HG03175 (cell line): Measurements from ENCODE around the gene ZNF723.
"Not testable (repeated sequence)": the region's sequence is repeated elsewhere in the genome, so short reads cannot be mapped to it uniquely, and the experiment has no call there.

Experiments used
- ATAC-seq: cut with Tn5 transposase; IDR thresholded peaks from one replicate; pipeline ENCODE4 v1.9.1; 2021; ENCODE audit warnings: mild to moderate bottlenecking, moderate library complexity; ENCODE audit not compliant: unreplicated experiment

ZNF723 gene

GRCh38 chr19:22832031-22832762 is at the start of gene ZNF723:
TSS of gene ZNF723 (plus strand) at chr19:22832291. CDS start at chr19:22832380, 89 bp downstream.
- no peak for ATAC-seq

GRCh38 chr19:22783651-22784410 is 48.3 kb upstream of the ZNF723 start, which contains the start of gene ZNF99:
TSS of gene ZNF99 (minus strand) at chr19:22784151. CDS start at chr19:22784016, 135 bp downstream.
- no peak for ATAC-seq

DNA sequence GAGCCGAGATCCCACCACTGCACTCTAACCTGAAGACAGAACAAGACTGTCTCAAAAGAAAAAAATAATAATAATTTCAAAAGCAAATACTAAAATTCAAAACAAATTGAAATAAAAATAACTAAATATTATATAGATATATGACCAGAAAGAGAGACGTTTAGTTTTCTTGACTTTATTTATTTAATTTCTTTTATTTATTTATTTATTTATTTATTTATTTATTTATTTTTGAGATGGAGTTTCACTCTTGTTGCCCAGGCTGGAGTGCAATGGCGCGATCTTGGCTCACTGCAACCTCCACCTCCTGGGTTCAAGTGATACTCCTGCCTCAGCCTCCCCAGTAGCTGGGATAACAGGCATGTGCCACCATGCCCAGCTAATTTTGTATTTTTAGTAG is 39.2 kb upstream of the ZNF723 start:
- ATAC-seq: not testable (repeated sequence)

GRCh38 chr19:22797040-22797439 is 35.1 kb upstream of the ZNF723 start:
- no peak for ATAC-seq

- ATAC-seq: no peak
These were observed 25.7 kb upstream of the ZNF723 start for GRCh38 chr19:22806418-22806817.

- ATAC-seq: no peak
These were observed 24.8 kb upstream of the ZNF723 start for GRCh38 chr19:22807061-22807835.

DNA sequence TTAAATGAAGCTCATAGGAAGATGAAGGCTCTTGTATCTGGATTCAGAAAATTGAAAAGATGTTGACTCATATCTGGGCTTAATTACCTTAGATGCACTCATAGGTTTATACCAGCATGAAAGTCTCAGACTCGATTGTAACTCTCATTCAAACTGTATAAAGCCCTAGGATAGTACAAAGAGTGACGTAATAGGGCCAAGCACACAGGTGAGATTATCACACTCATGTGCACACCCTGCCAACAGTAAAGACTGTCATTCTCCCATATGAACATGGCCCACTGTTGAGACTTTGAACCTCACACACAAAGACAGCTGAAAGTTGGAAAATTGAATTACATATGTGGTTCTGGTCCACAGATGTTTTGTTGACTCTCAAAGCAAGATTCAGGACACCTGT is 18.0 kb upstream of the ZNF723 start:
- ATAC-seq: no peak

DNA sequence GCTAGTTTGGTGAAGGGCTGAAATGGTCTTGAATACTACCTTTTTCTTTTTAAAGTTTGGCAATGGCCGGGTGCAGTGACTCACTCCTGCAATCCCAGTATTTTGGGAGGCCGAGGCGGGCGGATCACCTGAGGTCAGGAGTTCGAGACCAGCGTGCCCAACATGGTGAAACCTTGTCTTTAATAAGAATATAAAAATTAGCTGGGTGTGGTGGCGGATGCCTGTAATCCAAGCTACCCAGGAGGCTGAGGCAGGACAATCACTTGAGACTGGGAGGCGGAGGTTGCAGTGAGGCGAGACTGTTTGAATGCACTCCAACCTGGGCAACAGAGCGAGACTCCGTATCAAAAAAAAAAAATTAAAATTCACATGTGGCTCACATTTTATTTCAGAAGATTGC is 880 bp upstream of the ZNF723 start:
- ATAC-seq: no peak

- not testable (repeated sequence) for ATAC-seq
These were observed 25.7 kb downstream of the ZNF723 start for GRCh38 chr19:22857713-22858320.

- no peak for ATAC-seq
These were observed 50.7 kb downstream of the ZNF723 start for GRCh38 chr19:22882797-22883196.

GRCh38 chr19:22893855-22894270 is 61.8 kb downstream of the ZNF723 start:
- no peak for ATAC-seq

DNA sequence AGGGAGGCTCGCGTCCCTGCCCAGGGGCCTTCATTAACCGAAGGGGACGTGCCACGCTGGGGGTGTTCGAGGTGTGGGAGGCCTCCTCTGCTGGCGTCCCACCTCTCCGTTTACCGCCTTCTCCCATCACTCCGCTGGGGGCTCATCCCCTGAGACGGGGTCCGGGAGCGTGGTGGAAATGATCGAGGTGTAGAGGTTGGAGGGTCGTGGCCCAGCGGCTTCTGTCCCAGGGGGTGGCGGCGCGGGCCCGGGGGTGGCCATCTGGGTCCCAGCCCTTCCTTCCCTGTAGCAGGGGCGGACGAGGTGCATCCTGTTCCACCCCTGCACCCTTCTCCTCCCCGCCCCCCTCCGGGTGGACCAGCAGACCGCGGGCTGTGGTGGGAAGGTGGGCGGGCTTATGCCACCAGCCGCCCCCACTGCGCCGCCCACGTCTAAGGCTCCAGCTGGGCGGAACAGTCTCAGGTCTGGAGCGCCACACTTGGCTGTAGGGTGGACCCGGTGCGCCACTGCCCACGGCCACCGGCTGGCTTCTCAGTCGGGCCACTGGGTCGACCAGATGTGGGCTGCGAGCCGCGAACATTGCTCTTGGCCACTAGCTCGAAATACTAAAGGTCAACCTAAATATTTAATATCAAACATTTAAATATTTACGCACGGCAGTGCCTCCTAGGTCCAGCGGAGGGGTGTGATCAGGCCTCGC is 69.5 kb downstream of the ZNF723 start:
- no peak for ATAC-seq
